Hematopoietic multipotent progenitor cell (in vitro differentiated cells): ENCODE data around the gene CTIF. TPM values are rescaled to one million over a fixed set of nuclear protein-coding genes. Genes with fewer than 3 reads are reported as not detected.
"Not testable (repeated sequence)": the region's sequence is repeated elsewhere in the genome, so short reads cannot be mapped to it uniquely, and the experiment has no call there.

Source experiments
- DNase-seq, 3 donors: peaks; one replicate each; pipeline ENCODE4 v3.0.0-alpha.2; 2011 to 2015; ENCODE audit warnings: low read depth in 2 of 3, low spot score in 2 of 3
- total RNA-seq: library from RNA; depleted of rRNA; stranded (reverse); fragments of >200 nt; gene quantifications from one replicate; pipeline ENCODE4 v1.2.3, GENCODE V29; 2012

CTIF gene
- total RNA-seq, 1 donor, result 8.6 TPM

DNA sequence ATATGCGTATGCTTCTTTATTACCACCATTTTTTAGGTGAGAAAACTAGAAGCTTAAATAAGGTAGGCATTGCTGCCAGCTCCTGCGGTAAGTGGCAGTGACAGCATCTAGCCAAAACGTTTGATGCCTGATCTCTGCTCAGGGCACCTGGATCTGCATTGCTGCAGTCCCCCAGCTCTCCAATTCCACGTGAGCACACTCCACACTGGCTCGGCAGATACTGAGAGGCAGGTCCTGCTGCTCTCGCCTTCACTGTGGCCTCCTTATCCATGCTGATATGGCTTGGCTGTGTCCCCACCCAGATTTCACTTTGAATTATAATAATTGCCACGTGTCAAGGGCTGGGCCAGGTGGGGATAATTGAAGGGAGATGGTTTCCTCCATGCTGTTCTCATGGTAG is 160.9 kb downstream of the CTIF start:
- no peak for DNase-seq

DNA sequence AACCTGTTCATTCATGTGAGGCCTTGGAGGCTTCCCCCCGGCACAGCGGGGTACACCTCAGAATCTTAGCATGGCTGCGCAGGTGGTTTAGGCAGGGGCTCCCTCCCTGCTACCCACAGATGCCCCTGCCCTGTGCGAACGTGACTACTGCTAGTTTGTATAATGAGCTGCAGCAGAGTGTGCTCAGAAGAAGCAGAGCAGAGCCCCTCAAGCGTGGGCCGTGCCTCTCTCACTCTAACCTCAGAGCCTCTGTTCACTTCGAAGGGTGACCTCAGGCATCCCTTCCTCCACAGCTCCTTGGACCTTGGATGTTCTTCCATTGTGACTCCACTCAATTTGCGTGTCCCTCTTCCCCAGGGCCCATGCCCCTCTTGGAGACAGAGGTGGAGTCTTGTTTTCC is 161.6 kb downstream of the CTIF start:
- DNase-seq, result no peak

DNA sequence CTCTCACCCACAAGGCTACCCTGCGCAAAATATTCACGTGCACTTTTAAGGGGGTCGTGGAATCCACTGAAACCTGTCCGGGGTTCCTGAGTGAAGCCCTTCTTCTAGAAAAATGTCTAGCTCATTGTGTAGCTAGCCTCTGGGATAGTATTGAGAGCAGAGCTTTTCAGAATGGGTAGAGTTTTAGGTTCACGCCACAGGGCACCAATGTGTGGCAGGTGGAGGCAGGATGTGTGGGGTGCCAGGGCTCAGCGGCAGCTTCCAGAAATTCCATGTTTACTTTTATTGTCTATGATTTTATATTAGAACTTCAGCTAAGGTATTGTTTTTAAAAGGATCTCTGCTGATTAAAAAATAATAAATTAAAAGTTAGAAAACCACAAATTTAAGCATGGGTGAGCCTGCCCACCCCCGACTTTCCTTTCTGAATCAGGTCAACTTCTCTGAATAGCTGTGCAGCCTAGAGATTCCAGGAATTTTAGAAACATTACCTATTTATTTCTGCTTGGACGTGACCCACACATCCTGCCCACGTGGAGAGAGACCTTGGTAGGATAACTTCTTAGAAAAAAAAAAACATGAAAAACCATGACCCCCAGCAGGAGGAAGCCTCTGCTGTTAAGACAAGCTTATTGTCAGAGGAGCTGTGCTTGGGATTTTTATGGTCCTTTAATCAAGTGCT is 163.7 kb downstream of the CTIF start:
- DNase-seq, result no peak

DNA sequence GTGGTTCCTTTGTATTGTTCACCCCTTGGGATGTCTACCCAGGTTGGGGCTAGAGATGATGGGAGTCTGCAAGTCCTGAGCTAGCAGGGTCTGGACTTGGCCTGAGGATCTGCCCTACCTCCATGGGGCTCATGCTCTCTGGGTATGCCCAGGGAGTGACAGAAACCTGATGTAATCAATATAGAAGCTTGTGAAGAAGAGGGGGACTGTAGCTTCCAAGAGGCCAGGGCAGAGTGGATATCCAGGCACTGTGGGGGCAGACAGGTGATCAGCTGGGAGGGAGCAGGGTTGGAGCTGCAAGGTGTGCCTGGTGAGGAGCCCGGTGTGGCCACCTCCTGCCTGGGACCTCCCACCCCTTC is 164.2 kb downstream of the CTIF start:
- DNase-seq, result no peak

DNA sequence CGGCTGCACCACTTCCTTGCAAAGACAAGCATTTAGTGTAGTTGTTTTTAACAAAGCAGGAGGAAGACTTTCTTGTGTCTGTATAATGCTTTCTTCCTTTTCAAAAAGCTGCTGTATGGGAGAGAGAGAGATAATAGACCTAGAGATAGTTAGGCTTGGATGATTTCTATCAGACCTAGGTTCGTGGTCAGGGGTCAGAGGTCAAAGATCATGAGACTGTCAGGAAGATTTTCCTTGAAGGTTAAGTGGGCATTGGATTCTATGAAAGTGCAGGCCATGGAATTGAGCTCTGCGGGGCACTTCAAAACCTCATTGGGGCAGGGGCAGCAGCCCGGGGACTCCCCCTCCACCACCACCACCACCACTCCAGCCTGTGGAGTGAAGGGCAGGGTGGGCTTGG is 164.6 kb downstream of the CTIF start:
- DNase-seq, result no peak

DNA sequence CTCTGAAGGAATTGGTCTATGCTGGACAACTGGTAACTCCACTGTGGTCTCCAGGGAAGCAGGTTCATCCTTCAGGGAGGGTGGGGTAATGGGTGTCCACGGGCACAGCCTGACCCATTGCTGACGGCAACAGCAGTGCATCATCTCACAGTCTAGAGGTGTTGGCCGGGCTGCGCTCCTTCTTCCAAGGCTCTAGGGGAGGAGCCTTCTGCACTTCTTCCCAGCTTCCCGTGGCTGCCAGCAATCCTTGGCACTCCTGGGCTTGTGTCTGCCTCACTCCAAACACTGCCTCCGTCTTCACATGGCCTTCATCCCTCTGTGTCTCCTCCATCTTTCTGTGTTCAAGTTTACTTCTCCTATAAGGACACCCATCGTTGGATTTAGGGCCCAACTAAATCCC is 166.2 kb downstream of the CTIF start:
- no peak for DNase-seq

DNA sequence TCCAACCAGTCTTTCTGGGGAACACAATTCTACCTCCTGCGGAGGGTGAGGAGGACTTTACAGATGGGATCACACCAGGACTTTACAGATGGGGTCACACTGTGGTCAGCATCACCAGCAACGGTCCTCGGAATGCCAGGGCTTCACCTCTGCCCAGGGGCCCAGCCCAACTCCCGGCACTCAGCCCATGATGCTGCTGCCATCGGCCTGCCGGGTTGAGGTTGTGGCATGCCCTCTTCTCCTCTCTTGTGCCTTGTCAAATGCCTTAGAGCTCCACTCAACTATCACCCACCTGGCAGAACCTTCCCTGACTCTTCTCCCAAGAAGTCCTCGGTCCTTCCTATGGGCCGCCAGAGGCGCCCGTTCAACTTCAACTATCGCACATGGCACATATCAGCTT is 166.7 kb downstream of the CTIF start:
- DNase-seq, result no peak

DNA sequence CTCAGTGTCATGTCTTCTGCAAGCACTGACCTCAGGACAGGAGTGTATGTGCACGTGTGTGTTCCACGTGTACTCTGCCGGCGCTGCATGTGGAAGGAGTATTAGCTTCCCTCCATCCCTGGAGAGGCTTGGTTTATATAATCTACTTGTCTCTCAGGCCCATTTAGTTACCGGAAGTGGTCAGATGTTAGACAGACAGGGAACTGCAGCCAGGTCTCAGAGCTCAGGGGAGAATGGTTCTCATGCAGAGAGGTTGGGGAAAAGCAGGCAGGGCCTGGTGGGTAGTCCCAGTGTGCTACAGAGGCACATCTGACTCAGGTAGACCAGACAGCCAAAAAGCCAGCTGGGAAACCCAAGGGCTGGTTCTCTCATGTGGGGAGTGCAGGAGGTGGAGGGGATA is 167.9 kb downstream of the CTIF start:
- DNase-seq, result no peak

DNA sequence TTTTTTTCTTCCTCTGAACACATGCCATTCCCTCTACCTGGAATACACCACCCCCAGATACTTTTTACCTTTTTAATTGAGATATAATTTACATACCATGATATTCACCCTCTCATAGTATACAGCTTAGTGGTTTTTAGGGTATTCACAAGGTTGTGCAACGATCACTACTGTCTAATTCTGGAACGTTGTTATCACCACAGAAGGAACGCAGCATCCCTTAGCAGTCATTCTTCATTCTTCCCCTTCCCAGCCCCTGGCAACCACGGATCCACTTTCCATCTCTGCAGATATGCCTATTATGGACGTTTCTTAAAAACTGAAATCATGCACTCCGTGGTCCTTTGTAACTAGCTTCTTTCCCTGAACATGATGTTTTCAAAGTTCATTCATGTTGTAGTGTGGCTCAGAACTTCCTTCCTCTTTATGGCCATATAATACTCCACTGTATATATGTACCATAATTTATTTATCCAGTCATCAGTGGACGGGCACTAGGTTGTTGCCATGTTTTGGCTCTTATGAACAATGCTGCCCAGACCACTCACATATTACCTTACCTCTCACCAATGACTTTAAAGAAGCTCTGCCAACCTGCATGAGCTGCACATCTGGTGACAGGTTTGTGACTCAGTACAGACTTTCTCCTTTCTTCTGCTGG is 168.9 kb downstream of the CTIF start:
- no peak for DNase-seq

DNA sequence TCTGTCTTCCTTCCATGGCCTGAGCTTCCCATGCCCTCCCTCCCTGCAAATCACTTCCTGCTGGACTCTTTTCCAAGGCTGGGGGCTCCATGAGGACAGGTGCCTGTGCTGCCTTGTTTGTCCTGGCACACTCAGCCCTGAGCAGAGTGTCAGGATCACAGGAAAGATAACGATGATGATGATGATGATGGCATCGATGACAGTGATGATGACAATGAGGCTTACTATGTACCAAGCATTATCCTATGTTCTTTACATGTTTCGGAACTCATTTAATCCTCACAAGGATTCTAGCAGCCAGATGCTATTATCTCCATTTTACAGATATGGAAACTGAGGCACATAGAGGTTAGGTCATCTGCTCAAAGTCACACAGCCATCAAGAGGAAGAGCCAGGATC is 170.0 kb downstream of the CTIF start:
- DNase-seq, result no peak

DNA sequence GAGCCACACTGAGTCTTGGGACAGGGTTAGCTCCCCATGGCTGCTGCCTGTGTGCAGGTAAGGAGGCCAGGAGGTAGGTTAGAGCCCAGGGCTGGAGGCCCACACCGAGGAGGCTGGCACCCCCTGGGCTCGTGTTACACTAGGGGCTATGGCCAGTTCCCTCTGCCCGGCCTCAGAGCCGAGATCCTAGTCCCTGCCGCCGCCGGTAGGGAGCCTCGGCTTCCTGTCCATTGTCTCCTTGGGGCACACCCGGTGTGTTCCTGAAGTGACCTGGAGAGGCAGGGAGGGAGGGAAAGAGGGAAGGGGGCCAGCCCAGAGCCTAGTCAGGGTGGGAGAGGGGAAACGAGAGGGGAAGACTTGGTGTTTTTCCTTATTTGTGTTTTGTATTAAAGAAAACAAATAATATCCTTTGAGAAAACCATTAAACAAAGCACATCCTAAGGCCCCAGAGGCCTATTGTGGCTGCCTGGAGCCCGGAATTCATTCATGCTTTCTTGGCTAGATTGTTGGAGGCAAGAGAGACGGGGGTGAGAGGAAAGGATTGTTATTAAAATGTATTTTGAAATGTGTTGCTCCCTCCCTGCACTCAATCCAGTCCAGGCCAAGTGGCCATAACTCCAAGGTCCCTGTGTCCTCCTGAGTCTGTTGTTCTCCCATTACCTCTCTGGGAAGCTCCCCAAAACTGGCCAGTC is 170.7 kb downstream of the CTIF start:
- DNase-seq, result no peak

DNA sequence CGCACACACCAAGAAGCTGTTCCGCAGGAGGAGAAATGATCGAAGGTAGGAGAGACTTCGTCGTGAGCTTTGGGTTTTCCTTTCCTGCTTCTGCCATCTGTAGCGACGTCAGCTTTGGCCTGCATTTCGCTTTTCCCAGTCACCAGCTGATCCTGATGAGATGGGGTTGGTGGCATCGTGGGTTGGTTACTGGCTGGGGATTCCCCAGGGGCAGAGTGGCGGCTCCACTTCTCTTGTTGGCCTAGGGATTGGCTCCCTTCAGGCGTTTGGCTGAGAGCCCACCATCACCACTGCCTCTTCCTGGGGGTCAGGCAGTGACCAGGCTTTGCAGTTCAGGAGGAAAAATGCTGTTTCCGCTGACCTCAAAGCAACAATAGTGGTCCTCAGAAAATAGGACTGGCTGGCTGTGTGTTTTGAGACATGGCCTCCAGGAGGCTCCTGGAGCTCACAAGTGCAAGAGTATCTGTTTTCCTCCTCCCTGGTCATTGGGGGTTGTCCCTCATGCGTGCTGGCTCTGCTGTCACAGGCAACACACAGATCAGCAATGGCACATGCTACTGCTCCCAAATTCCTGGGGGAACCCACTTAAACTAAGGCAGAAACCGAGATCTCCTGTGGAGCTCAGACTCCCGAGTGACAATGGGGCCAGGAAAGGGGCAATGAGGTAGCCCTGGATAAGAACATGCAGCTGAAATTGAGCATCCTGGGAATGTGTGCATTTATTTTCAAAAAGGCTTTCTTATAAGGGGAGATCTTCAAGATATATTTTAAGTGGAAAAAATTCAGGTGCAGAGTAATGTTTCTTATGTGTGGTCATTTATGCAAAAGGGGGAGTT is 173.0 kb downstream of the CTIF start:
- peak in 2 of 3 donors; percentile 21 to 45 for DNase-seq

DNA sequence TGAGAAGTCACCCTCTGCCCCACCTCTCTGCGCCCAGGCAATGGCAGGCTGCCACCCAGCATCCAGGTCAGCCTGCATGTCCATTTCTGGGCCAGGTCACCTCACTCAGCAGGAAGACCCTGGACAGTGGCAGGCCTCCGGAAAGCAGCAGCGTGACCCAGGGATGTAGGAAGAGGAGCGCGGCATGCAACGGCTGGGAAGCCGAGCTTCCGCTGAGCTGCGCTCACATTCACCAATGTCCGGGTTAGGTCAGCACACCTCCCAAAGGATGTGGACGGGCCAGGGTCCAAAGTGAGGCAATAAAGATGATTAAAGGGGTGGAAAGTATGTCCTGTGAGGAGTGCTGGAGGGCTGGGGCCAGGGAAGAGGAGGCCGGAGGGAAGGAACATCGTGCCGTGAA is 174.5 kb downstream of the CTIF start:
- DNase-seq, result no peak

DNA sequence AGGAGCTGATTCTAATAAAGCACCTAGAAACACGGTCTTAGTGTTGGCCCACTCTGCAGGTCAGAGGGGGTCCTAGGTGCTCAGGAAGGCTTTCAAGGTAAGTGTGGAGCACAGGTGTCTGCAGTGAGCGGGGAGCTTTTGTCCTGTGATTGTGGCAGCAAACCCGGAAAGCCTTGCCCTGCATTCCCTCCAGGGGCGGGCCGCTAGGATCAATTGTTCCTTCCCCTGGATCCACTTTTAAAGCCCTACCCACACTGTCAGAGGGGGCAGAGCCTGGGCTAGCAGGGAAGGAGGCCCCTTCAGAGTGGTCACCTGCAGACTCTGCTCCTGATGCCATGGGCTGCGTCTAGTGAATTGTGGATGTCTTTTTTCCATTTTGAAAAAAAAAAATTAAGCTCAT is 176.0 kb downstream of the CTIF start:
- no peak for DNase-seq

DNA sequence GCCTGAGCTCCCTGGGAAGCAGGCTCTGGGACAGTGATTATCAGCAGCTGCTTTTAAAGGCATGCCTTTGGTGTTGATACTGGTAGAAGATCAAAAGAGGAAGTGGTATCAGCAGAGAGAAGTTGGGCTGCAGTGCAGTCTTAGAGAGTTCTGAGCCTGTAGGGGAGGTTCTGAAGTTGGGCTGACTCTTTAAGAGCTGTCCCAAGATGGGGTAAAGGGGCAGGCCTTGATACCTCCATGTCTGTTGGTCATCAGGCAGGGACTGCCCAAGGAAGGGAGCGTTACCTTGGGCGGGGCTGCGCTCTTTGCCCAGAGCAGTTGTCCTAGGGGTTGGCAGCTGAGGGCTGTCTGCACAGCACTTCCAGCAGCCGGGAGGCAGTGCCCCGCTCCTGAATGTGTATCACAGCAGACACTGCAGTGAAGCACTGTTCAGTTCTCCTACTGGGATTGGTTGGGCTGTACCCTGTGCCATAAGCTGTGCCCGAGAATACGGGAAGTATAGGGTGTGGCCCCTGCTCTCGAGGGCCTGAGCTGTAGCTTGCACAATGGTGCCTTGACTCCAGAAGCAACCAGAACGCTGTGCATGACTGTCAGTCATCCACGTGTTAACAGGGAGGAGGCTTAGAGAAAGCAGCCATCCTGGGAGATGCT is 177.0 kb downstream of the CTIF start:
- DNase-seq, result peak in 2 of 3 donors; percentile 22 to 70

DNA sequence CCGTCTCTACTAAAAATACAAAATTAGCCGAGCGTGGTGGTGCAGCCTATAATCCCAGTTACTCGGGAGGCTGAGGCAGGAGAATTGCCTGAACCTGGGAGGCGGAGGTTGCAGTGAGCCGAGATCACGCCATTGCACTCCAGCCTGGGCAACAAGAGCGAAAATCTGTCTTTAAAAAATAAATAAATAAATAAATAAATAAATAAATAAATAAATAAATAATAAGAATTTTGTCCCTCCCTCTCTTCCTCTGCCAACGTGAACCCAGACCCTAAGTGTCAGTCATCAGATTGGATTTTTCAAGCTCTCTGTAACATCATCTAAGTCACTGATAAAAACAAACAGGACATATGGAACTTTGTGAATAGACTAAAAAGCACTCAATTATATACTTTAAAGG is 178.4 kb downstream of the CTIF start:
- not testable (repeated sequence) for DNase-seq

DNA sequence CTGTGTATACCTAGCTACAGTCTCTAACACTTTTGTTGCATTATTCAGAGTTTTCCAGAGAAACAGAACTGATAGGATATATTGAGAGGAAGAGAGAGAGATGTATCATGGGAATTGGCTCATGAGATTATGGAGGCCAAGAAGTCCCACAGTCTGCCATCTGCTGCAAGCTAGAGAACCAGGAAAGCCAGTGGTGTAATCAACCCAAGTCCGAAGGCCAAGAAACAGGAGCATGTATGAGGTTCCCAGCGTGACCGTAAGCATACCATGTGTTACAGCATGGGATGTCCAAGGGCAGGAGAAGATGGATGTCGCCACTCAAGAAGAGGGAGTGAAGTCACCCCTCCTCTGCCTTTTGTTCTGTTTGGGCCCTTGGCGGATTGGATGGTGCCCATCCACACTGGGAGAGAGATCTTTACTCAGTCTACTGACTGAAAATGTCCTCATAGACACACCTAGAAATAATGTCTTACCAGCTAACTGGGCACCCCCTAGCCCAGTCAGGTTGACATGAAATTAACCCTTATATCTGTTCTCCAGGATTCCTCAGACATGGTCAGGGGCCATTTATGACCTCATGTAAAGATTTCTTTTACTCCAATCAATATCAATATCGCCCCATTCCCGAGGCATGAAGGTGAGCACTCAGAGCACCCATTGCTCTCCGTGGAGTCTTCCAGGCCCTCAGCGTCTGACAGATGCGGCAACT is 179.6 kb downstream of the CTIF start:
- no peak for DNase-seq

DNA sequence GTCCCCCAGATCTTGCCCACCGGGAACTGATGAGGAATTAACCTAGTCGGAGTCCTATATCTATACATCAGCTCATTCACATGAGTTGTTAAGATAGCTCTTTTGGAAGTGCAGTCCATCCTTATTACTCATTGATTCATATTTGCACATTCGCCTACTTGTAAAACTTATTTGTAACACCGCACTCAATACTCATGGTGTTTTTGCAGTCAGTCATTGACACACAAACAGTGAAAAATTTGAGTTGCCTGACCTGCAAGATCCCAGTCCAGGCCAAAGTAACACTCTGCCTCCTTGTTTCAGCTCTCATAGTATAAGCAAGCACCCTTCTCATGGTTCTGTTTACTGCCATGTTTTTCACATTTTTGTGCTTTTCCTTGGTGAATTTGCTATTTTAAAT is 180.6 kb downstream of the CTIF start:
- DNase-seq, result no peak

DNA sequence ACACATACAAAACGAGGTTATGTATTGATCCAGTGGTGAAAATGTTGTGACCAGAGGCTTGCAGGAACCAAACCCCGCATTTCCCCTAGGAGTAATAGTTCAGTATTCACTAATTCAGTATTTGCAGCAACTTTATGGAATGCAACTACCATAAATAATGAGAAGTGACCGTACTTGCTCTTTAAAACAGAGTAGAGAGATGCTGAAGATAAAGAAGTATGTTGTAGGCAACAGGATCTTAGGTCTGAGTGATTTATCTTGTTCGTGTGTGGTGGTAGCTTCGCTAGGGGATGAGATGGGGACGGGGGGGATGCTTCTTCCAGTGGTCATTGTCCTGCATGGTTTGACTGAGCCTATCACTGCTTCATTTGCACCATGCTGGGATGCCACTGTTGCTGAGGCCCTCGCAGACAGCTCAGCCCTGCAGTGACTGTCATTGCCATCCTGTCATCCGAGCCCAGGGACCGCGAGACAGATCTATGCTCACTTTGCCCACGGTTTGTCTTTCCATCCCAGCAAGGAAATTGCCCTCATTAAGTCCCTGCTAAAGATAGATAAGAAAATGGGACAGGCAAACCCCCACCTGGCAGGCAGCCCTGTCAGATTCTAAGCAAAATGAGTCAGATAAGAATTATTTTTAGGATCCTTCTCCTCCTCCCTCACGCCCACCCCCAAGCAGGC is 181.3 kb downstream of the CTIF start:
- DNase-seq, result peak in 1 of 3 donors; percentile 12

DNA sequence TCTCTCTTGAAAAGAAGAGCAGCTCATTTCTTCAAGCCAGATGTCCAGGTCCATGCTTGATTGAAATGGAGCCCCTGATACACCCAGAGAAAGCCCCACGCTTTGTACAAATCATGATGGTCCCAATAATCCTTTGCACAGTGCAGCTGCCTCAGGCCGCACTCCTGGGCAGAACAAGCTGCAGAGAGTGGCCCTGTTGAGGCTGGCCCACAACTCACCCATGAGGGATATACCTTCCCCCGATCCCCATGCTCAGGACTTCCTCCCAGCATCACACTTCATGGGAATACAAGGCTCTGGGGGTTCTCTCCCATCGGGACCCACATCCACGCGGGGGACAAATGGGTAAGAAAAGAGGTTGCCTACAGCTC is 181.8 kb downstream of the CTIF start:
- no peak for DNase-seq
